OCI-M1 (cell line): ENCODE results near the gene GP1BA.
A peak's percentile ranks its signal among the peaks of the same experiment; 100 is the strongest.

Source experiments
- DNase-seq: peaks from one replicate; lab custom pipeline; 2025; lab: John Stamatoyannopoulos, UW

The GP1BA gene

GRCh38 chr17:4931963-4932362 lies at the start of gene GP1BA:
TSS of gene GP1BA (plus strand) at chr17:4932277. CDS start at chr17:4932605, 328 bp downstream.
- peak; percentile 40 for DNase-seq

GRCh38 chr17:4884489-4884888 lies 47.6 kb upstream of the GP1BA start:
- no peak for DNase-seq

GRCh38 chr17:4886830-4887229 lies 45.2 kb upstream of the GP1BA start:
- DNase-seq: no peak

GRCh38 chr17:4887581-4887980 lies 44.5 kb upstream of the GP1BA start:
- DNase-seq: no peak

- no peak for DNase-seq
Observed at GRCh38 chr17:4891411-4892410, 40.4 kb upstream of the GP1BA start.

DNA sequence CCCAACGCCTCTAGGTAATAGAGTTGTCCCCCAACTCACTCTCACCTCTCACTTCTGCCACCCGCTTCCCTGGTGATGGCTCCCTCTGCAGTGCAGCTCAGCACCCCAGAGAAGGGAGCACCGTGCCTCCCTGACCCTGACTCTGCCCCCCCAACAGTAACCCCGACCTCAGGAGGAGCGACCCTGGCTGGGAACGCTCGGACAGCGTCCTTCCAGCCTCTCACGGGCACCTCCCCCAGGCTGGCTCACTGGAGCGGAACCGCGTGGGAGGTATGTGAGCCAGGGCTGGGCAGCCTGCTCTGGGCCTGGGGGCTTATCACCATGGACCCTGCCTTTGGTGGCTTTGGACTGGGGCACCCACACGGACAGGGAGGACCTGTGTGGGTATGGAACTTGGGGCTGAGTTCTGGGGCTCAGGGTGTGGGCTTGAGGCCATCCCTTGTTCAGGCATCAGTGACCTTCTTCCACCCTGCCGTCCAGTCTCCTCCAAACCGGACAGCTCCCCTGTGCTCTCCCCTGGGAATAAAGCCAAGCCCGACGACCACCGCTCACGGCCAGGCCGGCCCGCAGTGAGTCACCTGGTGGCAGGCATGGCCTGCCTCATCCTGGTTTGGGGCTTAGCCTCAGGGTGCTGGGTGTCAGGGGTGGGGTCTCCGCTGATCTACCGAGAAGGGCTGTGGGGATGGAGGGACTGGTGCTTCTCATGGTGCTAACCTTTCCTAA lies 39.4 kb upstream of the GP1BA start:
- DNase-seq: no peak

GRCh38 chr17:4893272-4893671 lies 38.8 kb upstream of the GP1BA start:
- DNase-seq: no peak

DNA sequence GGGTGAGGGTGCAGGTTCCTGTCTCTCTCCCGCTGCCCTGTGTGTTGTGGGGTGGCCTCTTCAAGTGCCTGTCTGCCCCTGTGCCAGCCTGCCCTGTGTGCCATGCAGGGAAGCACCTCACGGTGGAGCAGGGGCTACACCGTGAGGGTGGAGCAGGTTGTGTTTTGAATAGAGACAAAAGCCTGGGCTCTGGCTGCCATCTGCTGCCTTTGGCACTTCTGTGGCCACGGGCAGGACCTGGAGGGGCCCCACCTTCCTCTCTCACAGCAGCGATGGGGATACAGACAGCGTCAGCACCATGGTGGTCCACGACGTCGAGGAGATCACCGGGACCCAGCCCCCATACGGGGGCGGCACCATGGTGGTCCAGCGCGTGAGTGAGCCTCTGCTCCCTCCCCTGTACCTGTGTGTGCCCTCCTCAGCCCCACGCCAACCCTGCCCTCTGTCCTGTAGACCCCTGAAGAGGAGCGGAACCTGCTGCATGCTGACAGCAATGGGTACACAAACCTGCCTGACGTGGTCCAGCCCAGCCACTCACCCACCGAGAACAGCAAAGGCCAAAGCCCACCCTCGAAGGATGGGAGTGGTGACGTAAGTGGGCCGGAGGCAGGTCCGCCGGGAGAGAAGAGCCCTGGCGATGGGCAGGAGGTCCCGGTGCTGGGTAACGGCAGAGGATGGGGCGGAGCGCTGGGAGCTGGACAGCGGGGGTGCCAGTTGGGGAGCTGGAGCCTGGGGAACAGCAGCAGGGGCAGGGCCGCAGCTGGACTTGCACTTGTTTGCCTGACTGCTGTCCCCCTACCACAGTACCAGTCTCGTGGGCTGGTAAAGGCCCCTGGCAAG lies 38.1 kb upstream of the GP1BA start:
- DNase-seq: no peak

- no peak for DNase-seq
Observed at GRCh38 chr17:4895121-4895520, 37.0 kb upstream of the GP1BA start.

- no peak for DNase-seq
Observed at GRCh38 chr17:4895657-4896331, 36.3 kb upstream of the GP1BA start.

DNA sequence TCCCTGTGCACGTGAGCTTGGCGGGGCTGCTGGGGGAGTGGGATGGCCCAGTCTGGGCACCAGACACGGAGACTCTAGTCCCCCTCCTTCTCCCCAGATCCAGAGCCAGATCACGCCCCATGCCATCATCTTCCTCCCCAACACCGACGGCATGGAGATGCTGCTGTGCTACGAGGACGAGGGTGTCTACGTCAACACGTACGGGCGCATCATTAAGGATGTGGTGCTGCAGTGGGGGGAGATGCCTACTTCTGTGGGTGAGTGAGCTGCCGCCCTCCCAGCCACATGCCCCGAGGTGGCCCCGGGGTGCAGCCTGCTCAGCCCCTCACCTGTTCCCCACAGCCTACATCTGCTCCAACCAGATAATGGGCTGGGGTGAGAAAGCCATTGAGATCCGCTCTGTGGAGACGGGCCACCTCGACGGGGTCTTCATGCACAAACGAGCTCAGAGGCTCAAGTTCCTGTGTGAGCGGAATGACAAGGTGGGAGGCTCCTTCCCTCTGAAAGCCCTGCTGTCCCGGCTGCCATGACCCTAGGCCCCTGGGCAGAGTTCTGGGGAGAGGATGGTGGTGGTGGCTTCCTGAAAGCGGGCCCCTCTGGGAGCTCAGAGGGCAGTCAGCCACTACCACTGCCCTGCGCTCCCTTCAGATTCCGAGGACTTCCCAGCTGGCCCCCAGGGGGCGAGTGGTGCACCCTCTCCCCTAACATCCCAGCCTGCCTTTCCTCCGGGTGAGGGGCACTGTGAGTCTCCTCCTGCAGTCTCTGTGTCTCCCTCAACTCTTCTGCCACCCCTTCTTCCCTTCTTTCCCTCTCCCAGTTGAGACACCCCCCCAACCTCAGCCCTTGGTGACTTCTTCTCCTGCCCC lies 35.5 kb upstream of the GP1BA start:
- no peak for DNase-seq

GRCh38 chr17:4897198-4897687 lies 34.8 kb upstream of the GP1BA start:
- no peak for DNase-seq

DNA sequence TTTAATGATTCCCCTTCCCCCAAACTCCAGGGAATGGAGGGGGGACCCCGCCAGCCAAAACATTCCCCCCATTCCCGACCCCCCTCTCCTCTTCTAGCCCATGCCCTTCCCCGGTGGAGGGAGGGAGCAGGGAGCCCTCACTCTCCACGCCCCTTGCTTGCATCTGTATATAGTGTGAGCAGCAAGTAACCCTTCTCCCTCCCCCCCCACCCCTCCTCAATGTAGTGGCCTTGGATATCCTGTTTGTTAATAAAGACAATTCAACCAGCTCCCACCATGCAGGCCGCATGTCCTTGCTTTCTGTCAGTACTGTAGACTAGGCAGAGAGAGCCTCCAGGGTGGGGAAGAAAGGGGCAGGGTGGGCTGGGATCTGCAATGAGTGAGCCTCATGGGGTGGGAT lies 34.3 kb upstream of the GP1BA start:
- no peak for DNase-seq

DNA sequence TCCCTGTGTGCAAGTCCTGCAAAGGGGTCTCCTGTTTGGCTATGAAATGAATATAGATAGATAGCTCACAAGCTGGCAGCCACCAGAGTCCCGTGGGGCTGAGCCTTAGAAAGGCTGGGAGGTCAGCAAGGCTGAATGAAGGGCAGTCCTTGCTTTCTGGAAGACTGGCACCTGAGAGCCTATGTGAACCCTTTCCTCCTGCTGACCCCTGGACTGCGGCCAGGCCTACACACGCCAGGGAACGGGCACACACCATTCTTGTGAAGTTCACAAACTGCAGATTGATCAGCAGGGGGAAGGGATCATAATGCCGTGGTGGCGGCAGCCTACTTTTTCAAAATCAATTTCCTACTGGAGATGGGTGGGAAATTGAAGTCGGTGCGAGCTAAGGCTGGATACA lies 33.7 kb upstream of the GP1BA start:
- DNase-seq: no peak

DNA sequence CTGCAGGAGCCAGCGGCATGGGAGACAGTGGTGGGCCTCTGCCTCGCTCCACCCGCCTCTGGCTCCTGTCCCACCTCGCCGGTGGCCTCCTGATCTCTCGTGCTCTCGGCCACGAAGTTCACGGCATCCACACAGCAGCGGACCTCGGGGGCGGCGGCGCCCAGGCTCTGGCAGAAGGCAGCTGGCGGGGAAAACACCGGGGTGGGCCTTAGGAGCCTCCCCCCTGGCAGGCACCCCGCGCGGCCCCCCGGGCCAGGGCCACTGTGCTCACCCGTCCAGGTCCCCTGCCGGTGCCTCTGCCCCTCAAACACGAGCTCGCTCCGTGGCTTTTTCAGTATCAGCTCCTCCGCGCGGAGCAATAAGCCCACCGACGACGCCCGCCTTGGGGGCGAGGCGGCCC lies 33.1 kb upstream of the GP1BA start:
- no peak for DNase-seq

DNA sequence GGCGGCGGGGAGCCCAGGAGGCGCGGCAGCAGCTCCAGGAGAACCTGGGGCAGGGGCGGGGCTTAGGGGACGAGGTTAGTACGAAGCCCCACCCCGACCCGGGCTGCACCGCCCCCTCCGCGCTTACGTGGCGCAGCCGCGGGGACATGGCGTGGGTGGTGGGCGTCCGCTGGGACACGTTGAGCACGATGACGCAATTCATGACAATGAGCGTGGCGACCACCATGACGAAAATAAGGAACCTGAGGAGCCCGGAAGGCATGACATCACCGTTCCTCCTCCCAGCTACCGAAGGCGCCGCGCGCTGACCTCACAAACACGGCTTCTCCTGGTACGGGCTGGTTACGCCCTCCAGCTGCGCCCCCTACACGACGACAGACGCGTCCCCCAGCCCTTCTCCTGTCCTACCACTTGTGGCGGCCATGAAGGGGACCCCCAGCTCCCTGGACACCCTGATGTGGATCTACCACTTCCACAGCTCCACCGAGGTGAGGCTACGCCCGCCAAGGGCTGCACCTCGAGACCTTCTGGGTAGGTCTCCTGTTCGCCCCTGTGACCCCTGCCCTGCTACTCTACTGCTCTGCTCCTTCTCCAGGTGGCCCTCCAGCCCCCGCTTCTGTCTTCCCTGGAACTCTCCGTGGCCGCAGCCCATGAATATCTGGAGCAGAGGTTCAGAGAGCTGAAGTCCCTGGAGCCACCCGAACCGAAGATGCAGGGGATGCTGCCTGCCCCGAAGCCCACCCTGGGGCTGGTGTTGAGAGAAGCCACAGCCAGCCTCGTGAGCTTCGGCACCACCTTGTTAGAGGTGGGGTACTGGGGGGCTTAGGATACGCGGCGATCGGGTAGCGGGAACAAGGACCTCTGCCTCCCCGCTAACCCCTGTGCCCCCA lies 32.5 kb upstream of the GP1BA start, which contains the start of gene C17orf107:
Gene C17orf107 (plus strand): TSS at position 196 of the 890 bp plus-strand sequence. CDS start 227 bp downstream, at position 423.
- no peak for DNase-seq

DNA sequence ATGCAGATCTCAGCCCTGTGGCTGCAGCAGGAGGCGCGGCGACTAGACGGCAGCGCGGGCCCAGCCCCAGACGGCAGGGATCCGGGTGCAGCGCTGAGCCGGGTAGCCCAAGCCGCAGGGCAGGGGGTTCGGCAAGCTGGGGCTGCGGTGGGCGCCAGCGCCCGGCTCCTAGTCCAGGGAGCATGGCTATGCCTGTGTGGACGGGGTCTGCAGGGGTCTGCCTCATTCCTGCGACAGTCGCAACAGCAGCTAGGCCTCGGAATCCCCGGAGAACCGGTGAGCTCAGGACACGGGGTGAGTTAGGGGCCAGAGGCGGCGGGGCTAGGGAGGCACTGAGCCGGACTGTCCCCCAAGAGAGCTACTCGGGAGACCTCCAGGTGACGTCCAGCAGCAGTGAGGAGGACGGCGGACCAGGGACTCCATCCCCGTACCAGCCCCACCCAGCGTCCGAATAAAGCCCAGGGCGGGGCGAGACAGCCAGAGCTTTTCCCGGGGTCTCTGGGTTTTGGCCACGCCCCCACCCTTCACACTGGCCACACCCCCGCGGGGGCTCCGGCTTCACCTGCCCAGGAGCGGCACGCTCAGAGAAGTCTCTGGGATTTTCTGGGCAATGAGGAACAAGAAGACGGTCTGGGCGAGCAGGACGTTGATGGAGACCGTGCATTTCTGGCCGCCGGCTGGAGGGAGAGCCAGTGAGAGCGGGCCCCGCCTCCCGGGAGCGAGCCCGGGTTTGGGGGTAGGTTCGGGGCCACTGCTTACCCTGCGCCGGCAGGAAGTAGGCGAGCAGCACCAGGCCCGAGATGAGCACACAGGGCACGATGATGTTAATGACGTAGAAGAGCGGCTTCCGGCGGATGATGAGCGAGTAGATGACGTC lies 31.6 kb upstream of the GP1BA start:
- no peak for DNase-seq

DNA sequence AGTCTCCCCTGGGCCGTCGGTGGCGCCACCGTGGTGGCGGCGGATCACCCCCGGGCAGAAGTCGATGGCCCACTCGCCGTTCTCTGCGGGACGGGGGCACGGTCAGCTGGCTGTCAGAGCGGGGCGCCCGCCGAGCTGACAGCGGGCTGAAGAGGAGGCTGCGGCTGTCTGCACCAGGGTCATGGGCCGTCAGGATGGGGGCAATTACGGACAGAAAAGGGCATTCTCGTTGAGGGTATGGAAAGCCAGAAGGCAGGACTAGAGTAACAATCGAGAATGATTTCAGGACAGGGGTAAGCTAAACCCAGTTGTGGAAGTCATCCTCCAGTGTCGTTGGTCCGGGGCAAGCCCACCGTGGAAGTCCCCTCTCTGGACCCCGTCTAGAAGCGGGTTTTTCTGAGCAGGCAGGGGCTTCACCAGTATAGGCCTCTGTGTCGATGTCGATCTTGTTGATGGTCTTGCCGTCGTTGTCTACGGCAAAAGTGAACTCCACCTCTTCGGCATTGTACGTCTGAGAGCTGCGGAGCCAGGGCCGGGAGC lies 30.9 kb upstream of the GP1BA start:
- DNase-seq: no peak
